Germinal center (tissue), 1 donor: ENCODE measurements around the gene KIF26B.

Experiments
- DNase-seq: peaks from one replicate; pipeline ENCODE4 v3.0.0; 2012; ENCODE audit warnings: mixed read lengths, low spot score

KIF26B gene

GRCh38 chr1:245465666-245466065 lies 310.9 kb downstream of the KIF26B start:
- DNase-seq, result no peak

DNA sequence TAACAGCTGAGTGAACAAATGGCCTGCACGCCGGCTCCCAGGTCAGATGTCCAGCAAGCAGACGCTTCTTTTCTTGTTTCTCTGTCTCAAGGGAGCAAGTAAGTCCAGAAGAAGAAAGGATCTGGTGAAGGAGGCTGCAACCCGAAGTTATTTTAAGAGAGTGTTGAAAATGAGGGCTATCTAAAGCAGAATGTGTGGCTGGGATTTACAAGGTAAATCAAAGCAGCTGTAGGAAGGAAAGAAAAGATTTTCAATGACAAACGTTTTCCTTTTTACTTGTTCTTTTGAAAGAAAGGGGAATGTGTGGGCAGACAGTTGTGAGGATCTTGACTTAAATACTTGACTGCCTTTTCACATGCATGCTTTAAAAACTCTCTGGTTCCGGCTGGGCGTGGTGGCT lies 311.5 kb downstream of the KIF26B start:
- DNase-seq, result no peak

- DNase-seq, result no peak
These were observed 313.0 kb downstream of the KIF26B start for GRCh38 chr1:245467804-245468203.

DNA sequence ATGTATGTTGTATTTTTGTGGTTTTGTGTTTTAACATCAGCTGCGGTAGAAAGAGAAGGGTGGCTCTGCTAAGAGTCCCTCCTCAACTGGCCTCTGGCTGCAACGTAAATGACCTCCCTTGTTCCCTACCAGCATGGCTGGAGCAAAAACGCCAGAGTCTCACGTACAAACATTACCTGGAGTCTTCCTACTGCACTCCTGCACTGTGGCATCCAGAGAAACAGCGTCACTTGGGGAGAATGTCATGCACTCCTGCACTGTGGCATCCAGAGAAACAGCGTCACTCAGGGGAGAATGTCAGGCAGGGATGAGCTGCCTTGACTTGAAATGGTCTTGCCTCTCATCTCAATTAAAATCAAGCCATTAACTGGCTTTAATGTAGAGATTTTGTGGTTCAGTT lies 314.2 kb downstream of the KIF26B start:
- DNase-seq, result no peak

- DNase-seq, result no peak
These were observed 314.9 kb downstream of the KIF26B start for GRCh38 chr1:245469734-245470133.

DNA sequence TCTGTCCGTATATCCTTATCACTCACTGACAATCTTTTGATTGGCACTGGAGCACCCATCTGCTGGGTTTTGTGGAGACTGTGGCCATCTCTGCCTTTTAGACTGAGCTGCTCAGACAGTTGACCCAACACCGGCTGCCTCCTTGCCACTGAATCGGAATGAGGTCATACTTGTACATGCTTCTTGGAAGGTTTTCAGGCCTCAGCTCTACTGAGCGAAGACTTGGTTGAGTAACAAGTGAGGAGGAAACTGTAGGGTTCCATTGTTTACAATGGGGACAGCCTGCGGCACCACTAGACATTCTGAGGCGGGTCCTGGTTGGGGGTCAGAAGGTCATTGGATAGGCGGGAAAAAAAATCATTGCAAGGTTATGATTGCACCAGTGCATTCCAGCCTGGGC lies 320.3 kb downstream of the KIF26B start:
- DNase-seq, result no peak

DNA sequence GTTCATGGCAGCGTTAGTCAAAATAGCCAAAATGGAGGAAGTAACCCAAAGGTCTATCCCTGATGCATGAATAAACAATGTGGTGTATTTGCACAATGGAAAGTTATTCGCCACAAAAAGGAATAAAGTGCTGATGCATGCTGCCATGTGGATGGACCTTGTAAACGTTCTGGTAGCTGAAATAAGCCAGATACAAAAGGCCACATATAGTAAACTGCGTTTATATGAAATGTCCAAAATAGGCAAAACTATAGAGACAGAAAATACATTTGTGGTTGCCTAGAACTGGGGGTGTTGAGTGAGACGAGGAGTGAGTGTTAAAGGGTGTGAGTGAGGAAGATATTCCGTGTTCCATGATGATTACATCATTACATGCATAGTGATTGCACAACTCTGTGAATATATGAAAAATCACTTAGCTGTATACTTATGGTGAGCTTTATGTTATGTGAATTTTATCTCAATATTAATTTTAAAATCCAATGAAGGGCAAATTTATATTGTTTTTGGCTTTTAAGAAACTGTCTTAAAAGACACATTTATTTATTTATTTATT lies 321.3 kb downstream of the KIF26B start:
- no peak for DNase-seq

- DNase-seq, result no peak
These were observed 323.2 kb downstream of the KIF26B start for GRCh38 chr1:245477941-245478340.

- DNase-seq, result no peak
These were observed 325.8 kb downstream of the KIF26B start for GRCh38 chr1:245480393-245481120.

GRCh38 chr1:245481261-245481660 lies 326.5 kb downstream of the KIF26B start:
- no peak for DNase-seq

GRCh38 chr1:245483247-245483646 lies 328.5 kb downstream of the KIF26B start:
- no peak for DNase-seq

DNA sequence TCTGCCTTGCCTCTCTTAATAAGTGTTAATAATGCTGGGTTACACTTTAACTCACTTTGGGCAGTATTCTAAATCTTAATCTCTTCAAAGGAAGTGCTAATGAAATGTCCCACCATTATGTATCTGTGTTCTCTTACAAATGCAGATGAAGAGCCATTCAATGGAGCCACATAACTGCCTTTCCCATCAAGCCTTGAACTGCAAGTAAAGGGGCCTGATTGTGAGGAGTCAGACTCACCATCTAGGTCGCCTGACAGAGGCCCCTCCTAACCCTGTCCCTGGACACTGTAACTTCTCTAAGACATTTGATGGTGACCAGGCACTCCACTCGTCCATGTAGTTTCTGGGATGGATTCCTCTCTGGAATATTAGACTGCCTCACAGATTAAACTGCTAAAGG lies 329.4 kb downstream of the KIF26B start:
- no peak for DNase-seq

DNA sequence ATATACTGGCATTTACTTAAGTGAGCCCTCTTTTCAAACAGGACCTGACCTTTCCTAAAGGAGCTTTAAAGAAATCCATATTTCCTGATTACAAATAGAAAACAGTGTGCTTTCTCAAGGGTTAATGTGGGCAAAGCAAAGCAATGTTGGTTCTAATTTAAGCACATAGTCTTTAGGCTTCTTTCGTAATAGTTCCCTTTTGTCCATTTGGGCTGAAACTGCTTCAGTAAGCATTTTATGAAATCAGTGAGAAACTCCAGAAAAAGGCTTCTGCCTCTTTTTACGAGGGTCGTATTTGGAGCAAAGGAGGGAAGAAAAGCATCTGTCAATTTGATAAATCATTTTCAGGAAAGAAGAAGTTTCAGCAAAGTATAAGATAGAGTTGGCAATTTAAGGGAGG lies 331.2 kb downstream of the KIF26B start:
- DNase-seq, result no peak

- no peak for DNase-seq
These were observed 332.1 kb downstream of the KIF26B start for GRCh38 chr1:245486775-245487470.

DNA sequence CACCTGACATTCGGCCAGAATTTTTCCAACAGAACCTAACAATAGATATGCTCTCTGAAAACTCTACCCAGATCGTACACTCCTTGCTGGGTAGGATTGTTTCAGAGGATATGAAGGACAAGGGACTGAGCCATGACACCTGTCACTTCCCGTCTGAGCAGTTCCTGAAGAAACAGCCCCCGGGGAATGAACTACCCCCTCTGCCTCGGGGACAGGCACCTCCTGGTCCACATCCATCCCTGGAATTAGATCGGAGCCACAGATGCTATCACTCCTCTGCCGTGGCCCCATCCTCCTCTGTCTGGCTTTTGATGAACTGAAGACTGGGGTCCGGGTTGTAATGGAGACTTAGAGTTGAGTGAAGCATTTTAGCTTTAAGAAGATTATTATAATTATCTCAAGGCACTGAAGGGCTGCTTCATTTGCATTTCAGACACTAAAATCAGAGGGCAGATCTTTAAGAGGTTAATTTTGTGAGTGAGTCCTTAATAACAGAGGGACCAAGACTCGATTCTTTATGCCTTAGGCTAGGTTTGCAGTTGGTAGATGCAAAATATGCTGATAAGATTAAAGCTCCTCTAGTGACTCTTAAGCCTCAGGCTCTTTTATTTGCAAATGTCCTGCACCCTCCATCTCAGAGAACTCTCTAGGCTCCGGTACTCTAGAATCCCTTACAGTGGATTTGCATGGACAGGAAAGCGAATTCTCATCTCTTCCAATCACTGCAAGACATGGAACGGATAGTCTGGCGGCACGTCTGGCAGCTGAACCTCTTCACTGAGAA lies 333.8 kb downstream of the KIF26B start:
- no peak for DNase-seq

- DNase-seq, result no peak
These were observed 335.1 kb downstream of the KIF26B start for GRCh38 chr1:245489838-245490237.

DNA sequence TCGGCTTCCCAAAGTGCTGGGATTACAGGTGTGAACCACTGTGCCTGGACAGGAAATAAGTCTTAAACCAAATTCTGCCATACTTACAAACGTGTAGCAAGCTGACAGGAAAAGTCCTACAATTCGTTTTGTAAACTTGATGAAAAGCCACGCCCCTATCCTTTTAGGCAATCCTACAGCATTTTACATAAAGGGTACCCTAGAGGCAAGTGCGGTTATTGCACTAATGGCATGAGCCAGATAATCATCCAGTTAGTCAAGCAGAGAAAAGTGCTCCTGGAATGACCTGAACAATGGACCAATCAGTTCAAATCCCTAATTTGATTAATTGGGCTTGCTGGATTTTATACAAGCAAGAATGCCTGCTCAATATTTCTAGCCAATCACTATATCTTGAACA lies 338.2 kb downstream of the KIF26B start:
- peak; percentile 27 for DNase-seq

- no peak for DNase-seq
These were observed 340.9 kb downstream of the KIF26B start for GRCh38 chr1:245495681-245496080.

GRCh38 chr1:245500546-245500945 lies 345.8 kb downstream of the KIF26B start:
- DNase-seq, result no peak

DNA sequence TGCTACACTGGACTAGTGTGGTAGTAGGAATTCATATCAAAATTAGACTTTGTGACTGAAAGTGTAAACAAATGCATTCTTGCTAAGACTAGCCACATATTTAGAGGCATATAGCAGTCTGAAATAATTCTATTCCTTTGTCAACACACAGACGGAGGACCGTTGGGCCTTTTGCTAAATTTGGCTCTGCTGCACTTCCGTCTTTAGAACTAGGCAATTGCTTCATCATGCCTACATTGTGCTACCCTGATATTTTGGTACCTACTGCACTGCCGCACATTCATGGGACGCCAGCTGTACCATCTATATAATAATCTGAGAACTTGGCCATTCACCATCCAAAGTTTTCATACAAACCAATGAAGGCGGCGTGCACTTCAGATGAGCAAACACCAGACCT lies 346.8 kb downstream of the KIF26B start:
- no peak for DNase-seq

- no peak for DNase-seq
These were observed 348.8 kb downstream of the KIF26B start for GRCh38 chr1:245503548-245503947.

DNA sequence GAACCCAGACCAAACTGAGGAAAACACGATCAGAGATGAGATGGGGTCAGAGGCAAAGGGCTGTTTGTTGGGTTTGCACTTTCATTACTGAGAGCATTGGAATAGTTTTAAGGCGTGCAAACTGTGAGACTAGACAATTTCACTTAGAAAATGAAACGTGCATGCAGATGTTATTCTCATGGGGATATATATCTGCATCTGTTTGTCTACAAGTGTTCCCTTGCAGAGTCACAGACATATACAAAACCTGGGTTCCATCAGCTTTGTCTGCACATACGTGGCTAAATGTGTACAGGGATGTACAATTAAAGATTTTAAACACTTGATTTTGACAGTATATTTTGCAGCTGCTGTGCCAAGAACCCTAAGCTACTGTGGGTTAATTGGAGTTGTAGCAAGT lies 355.4 kb downstream of the KIF26B start:
- DNase-seq, result no peak
